Lower leg skin (tissue), 4 donors: ENCODE results near the gene SLC35B2. TPM values are rescaled to one million over a fixed set of nuclear protein-coding genes. Genes with fewer than 3 reads are reported as not detected.

ENCODE experiments used
- DNase-seq, 2 donors: peaks; one replicate each; pipeline ENCODE4 v3.0.0-alpha.2; 2019; ENCODE audit warnings: low spot score in 2 of 2
- H3K4me3 ChIP-seq: fragments of 200-600 bp; sonication (generic); 2 replicates; pipeline ENCODE4 v1.5.1; 2017; ENCODE audit warnings: mild to moderate bottlenecking, low read depth; ENCODE audit not compliant: poor library complexity, severe bottlenecking
- CTCF ChIP-seq, 3 donors: fragments of 450-650 bp; IDR thresholded peaks; one replicate each; pipeline ENCODE4 v1.5.1; 2016; ENCODE audit warnings: antibody characterized with exemption in 3 of 3, mild to moderate bottlenecking in 3 of 3, moderate library complexity in 2 of 3
- POLR2A ChIP-seq, 2 donors: fragments of 450-650 bp; IDR thresholded peaks; one replicate each; pipeline ENCODE4 v1.6.1; 2016 to 2017; ENCODE audit warnings: antibody characterized with exemption in 2 of 2, mild to moderate bottlenecking in 1 of 2, moderate library complexity in 1 of 2
- WGBS, 2 donors: methylation state at CpG; one replicate each; pipeline ENCODE4 v1.1.5; 2018; 5-methylcytosine and 5-hydroxymethylcytosine counted together
- intact Hi-C: fragments of 100-400 bp; cut with DNase I; formaldehyde crosslinking; loops from one replicate; pipeline ENCODE4 v1.15.0; 2023; ENCODE audit warnings: low total_unique reads
- total RNA-seq, 4 donors: library from RNA; depleted of rRNA; stranded (reverse); fragments of >200 nt; gene quantifications; one replicate each; pipeline ENCODE4 v1.1.0, GENCODE V29; 2016

The SLC35B2 gene
- total RNA-seq, 4 donors from 2014 or later = 18.0 to 40.6 (median 32.6) TPM

- no peak overlapping the region for H3K4me3 ChIP-seq
- 48 to 61% methylated on average over 2 of the region's 2 CpGs for WGBS, 2 donors
- intact Hi-C loops = no loop called here
- DNase-seq = no peak
- TF ChIP-seq CTCF (IDR thresholded peaks at IDR 0.05) = no peak
- no peak for TF ChIP-seq POLR2A (IDR thresholded peaks at IDR 0.05)
Observed at GRCh38 chr6:44284121-44284520, 26.8 kb upstream of the SLC35B2 start.

GRCh38 chr6:44278774-44279697 lies 21.7 kb upstream of the SLC35B2 start:
- DNase-seq = no peak
- intact Hi-C loops = no loop called here
- TF ChIP-seq CTCF (IDR thresholded peaks at IDR 0.05) (no peak), POLR2A (IDR thresholded peaks at IDR 0.05) (no peak)
- WGBS, 2 donors = 58 to 71% methylated on average over 8 to 9 of the region's 9 CpGs
- no peak overlapping the region for H3K4me3 ChIP-seq

GRCh38 chr6:44278315-44278714 lies 21.0 kb upstream of the SLC35B2 start:
- no peak overlapping the region for H3K4me3 ChIP-seq
- DNase-seq = no peak
- 80 to 83% methylated on average over 3 of the region's 3 CpGs for WGBS, 2 donors
- intact Hi-C loops = no loop called here
- TF ChIP-seq CTCF (IDR thresholded peaks at IDR 0.05) = no peak
- no peak for TF ChIP-seq POLR2A (IDR thresholded peaks at IDR 0.05)

- H3K4me3 ChIP-seq = no peak overlapping the region
- WGBS, 2 donors = 86 to 87% methylated on average over 7 of the region's 7 CpGs
- DNase-seq = no peak
- TF ChIP-seq CTCF (IDR thresholded peaks at IDR 0.05) = no peak
- TF ChIP-seq POLR2A (IDR thresholded peaks at IDR 0.05) = no peak
- intact Hi-C loops = no loop called here
Observed at GRCh38 chr6:44277763-44278162, 20.4 kb upstream of the SLC35B2 start.

GRCh38 chr6:44276667-44277640 lies 19.6 kb upstream of the SLC35B2 start:
- intact Hi-C loops = no loop called here
- 78 to 88% methylated on average over 23 of the region's 23 CpGs for WGBS, 2 donors
- H3K4me3 ChIP-seq = no peak overlapping the region
- TF ChIP-seq CTCF (IDR thresholded peaks at IDR 0.05) (no peak), POLR2A (IDR thresholded peaks at IDR 0.05) (no peak)
- no peak for DNase-seq
